GM12878 (cell line): ENCODE data around the gene POLG.
"Not testable (repeated sequence)": the region's sequence is repeated elsewhere in the genome, so short reads cannot be mapped to it uniquely, and the experiment has no call there.

ENCODE experiments used
- CREM ChIP-seq: IDR thresholded peaks from 2 replicates; pipeline ENCODE4 v1.6.1; 2014; ENCODE audit warnings: antibody characterized with exemption, low read depth
- CTCF ChIP-seq, 3 experiments: IDR thresholded peaks in 2 of 3; conservative IDR thresholded peaks in 1 of 3; 2 replicates each; pipeline ENCODE4 v1.5.1; 2011; ENCODE audit warnings: low read depth in 3 of 3, low read length in 3 of 3, mild to moderate bottlenecking in 3 of 3, control low read depth in 2 of 3, moderate library complexity in 2 of 3, inconsistent platforms in 1 of 3, mixed read lengths in 1 of 3; ENCODE audit not compliant: control insufficient read depth in 2 of 3, insufficient read depth in 1 of 3; ENCODE audit errors: extremely low read depth in 1 of 3
- E2F4 ChIP-seq: IDR thresholded peaks from 2 replicates; pipeline ENCODE4 v1.6.1; 2012; ENCODE audit warnings: low read depth, low read length, improper control_type of control experiment
- MAX ChIP-seq: IDR thresholded peaks from 2 replicates; pipeline ENCODE4 v1.6.1; 2012; ENCODE audit warnings: low read depth, low read length, improper control_type of control experiment
- NFYB ChIP-seq: IDR thresholded peaks from 2 replicates; pipeline ENCODE4 v1.6.1; 2011; ENCODE audit warnings: low read depth, mild to moderate bottlenecking, low read length, improper control_type of control experiment, moderate library complexity; ENCODE audit not compliant: insufficient read depth
- POLR2A ChIP-seq: IDR thresholded peaks from 2 replicates; pipeline ENCODE4 v1.6.1; 2011; ENCODE audit warnings: low read depth, mild to moderate bottlenecking, low read length
- POLR2AphosphoS5 ChIP-seq: IDR thresholded peaks from 2 replicates; pipeline ENCODE4 v1.6.1; 2011; ENCODE audit warnings: mild to moderate bottlenecking, low read length, inconsistent platforms
- RAD21 ChIP-seq: IDR thresholded peaks from 2 replicates; pipeline ENCODE4 v1.6.1; 2011; ENCODE audit warnings: mild to moderate bottlenecking, low read depth, low read length, moderate library complexity; ENCODE audit not compliant: insufficient read depth
- TAF1 ChIP-seq: IDR thresholded peaks from 2 replicates; pipeline ENCODE4 v1.6.1; 2011; ENCODE audit warnings: mild to moderate bottlenecking, low read depth, low read length, borderline replicate concordance
- ZZZ3 ChIP-seq: IDR thresholded peaks from 2 replicates; pipeline ENCODE4 v1.6.1; 2011; ENCODE audit warnings: low read depth; ENCODE audit not compliant: control insufficient read depth, insufficient read length

GRCh38 chr15:89277281-89277680, 57.3 kb downstream of the POLG start:
- TF ChIP-seq NFYB; CTCF (IDR thresholded peaks at IDR 0.05 in 2 of 3, conservative IDR thresholded peaks at IDR 0.05 in 1 of 3; ENCODE audit: control insufficient read depth in 2 of 3, extremely low read depth in 1 of 3, insufficient read depth in 1 of 3, low read depth in 3 of 3, low read length in 3 of 3); RAD21; MAX; CREM; POLR2A; POLR2AphosphoS5; E2F4; TAF1; ZZZ3: not testable (repeated sequence)
